Sigmoid colon (tissue), 4 donors: ENCODE measurements around the gene TENM3.

Experiments used
- CTCF ChIP-seq, 4 experiments: fragments of 450-650 bp in 3 of 4; fragments of 200-600 bp in 1 of 4; IDR thresholded peaks; one replicate each; pipeline ENCODE4 v1.5.1; 2016 to 2019; ENCODE audit warnings: antibody characterized with exemption in 4 of 4, mild to moderate bottlenecking in 3 of 4, moderate library complexity in 2 of 4
- EP300 ChIP-seq, 4 donors: sonication (generic); formaldehyde crosslinking; IDR thresholded peaks; one replicate each; pipeline ENCODE4 v1.6.1; 2017; ENCODE audit warnings: antibody characterized with exemption in 4 of 4
- POLR2A ChIP-seq, 2 donors: fragments of 450-650 bp; IDR thresholded peaks; one replicate each; pipeline ENCODE4 v1.6.1; 2016; ENCODE audit warnings: antibody characterized with exemption in 2 of 2, mild to moderate bottlenecking in 2 of 2, moderate library complexity in 2 of 2
- POLR2AphosphoS5 ChIP-seq, 4 donors: sonication (generic); formaldehyde crosslinking; IDR thresholded peaks; one replicate each; pipeline ENCODE4 v1.6.1; 2017; ENCODE audit warnings: antibody characterized with exemption in 4 of 4

GRCh38 chr4:182619660-182620059, 376.5 kb downstream of the TENM3 start:
- TF ChIP-seq CTCF (IDR thresholded peaks at IDR 0.05) (no peak), POLR2A (IDR thresholded peaks at IDR 0.05) (no peak), POLR2AphosphoS5 (IDR thresholded peaks at IDR 0.05) (no peak), EP300 (IDR thresholded peaks at IDR 0.05) (no peak)
